Stimulated activated CD8-positive, alpha-beta memory T cell treated with anti-CD3 and anti-CD28 coated beads, Interleukin-15, amount 100 ng/mL, for 48 hours (primary cell): Measurements from ENCODE around the gene RNF152.

ENCODE experiments used
- DNase-seq, 2 donors: peaks; one replicate each; pipeline ENCODE4 v3.0.0-alpha.2; 2020; ENCODE audit warnings: low read depth in 2 of 2

The RNF152 gene, protein sequence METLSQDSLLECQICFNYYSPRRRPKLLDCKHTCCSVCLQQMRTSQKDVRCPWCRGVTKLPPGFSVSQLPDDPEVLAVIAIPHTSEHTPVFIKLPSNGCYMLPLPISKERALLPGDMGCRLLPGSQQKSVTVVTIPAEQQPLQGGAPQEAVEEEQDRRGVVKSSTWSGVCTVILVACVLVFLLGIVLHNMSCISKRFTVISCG

DNA sequence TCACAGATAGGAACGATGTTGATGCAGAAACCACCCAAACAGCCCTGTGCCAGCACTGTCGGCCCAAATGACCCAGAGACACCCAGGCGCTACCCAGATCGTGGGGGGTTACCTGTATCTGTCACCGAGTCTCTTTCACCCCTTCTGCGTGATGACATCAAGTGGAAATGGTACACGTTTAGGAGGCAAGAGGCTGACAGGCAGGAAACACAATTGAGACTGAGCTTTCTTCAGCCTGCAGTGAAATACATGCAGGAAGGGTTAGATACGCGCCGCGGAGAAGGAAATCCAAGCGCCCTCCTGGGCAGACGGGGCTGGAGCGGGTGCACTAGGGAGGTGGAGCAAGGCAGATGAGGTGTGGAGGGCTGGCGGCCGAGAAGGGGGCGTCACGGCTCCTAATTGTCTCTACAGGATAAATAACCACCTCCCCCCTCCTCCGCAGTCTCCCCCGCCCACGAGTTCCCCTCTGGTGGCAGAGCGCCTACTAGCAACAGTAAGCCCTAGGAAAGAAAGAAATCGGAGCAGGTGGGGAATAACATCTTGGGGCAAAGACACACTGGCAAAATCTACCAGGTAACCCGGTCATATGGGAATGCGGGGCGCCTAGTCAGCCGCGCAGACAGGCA lies at the start of gene RNF152:
Gene RNF152 (minus strand): TSS at position 325 of the 626 bp plus-strand sequence. CDS start 76,544 bp downstream, outside the sequence.
- peak in 1 of 2 donors; percentile 4 for DNase-seq

DNA sequence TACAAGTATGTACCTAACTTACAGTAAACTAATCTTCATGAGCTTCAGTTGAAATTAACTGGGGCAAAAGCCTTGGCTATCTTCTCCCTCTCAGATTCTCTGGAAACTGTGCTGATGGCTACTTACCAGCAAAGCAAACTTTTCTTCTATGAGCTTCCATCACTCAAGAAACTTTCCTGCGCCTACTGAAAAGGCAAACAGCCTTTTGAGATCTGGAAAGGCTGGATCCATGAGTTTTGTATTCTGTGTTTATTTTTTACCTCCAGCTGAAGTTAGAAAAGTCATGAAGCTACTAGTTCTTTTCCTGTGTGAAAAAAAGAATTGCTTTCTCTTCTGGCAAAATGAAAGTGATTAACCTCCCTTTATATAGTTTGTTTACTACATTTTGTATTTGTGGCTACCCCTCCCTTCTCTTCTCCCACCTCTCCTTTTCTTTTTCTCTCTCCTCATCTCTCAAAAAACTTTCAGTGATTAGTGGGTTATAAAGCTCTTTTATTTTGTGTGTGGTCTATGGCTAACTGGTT lies 49.2 kb upstream of the RNF152 start:
- no peak for DNase-seq

- DNase-seq: no peak
These were observed 46.4 kb upstream of the RNF152 start for GRCh38 chr18:61939046-61939674.

DNA sequence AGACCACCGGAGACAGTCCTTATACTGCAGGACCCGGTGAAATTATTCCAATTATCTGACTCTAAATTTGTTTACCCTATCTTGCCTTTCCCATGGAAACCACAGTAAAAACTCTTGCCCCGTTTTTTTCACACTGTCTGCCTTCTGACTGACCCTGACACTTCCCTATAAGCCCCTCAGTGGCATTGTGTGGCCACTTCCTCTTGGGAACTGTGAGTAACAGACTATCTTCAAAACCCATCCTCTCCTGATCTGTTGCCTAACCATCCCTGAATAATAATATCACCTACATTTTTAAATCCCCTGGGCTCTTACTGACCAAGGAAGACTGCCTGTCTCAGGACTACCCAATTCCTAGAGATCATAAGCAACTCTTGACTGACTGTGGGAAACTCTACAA lies 42.6 kb upstream of the RNF152 start:
- no peak for DNase-seq

- DNase-seq: no peak
These were observed 39.0 kb upstream of the RNF152 start for GRCh38 chr18:61931654-61932379.

DNA sequence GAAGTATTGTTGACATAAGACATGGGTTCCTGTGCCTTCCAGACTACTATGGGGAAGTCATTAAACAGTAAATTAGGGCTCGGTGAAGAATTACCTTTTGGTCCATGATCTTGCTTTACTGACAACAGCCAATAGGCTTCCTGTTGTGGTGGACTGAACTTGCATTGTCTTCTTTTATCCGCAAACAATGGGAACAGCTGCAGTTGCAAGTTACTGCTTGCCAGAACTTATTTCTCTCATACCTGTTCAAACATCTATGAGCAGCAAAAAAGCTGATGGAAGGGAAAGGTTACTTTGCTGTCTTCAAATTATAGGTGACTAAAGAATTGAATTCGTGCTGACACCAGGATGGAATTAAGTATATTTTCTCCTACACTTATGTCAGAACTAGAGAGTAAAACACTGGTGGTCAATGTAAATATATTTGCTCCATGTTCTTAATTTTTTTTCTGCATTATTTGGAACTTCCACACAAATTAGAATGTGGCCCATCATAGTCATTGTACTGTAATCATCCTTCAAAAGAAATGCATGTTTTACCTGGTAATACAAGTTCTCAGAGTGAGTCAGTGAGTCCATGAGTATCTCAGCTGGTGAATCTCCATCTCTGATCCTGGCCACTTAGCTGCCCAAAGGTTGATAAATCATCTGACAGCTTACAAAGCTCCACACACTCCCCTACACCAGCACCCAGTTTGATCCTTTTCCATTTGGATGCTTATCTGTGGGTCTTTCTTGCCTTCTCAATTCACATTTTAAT lies 37.3 kb upstream of the RNF152 start:
- no peak for DNase-seq

DNA sequence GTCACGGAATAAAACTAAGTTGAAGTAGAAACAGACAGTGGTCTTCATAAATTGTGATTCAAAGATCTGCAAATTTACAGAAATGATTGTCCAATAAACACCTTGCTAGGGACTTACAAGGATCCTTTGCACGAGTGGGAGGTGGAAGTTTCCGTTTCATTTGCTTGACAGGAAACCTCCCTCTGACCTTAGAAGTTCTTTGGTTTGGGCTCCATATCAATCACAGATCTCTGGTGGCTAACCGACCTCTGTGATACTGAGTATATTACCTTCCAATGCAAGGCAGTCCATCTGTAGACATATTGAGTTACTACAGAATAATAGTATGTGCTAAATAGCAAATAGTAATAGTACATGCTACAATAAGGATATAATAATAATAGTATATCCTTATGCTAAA lies 33.7 kb upstream of the RNF152 start:
- peak; percentile 14 to 42 for DNase-seq

DNA sequence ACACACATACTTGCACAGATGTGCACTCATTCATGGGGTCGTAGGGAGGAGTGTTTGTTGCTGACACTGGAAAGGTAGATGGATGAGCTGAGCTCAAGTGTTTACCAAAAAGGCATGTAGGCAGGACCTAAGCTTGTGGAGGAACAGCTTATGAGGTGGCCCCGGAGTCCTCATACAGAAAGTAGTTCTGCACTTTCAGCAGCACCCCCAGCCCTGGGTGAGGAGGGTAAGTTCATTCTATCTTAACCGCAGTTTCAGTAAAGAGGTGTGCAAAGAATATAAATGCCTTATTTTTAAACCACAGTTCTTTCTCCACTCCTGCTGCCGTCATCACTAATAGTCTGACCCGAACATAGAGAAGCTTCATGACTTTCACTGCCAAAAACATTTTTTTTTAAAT lies 31.7 kb upstream of the RNF152 start:
- peak in 1 of 2 donors; percentile 10 for DNase-seq

- DNase-seq: no peak
These were observed 29.6 kb upstream of the RNF152 start for GRCh38 chr18:61922435-61922834.

- DNase-seq: no peak
These were observed 28.9 kb upstream of the RNF152 start for GRCh38 chr18:61921621-61922235.

DNA sequence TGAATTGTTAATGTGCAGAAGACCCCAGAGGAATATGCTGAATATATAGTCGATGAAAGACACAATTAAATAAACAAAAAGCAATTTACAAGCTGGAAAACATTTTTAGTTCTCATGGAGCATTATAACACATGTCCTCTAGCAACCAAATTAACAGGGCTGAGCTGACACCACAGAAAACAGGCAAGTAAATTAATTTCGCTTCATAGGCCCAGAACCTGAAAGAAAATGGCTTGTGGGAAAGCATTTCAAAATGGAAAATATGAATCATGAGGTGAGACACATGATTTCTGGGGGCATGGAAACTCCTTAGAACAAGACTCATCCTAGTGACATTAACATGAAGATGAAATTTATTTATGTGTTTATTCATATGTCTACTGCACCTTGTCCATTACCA lies 25.0 kb upstream of the RNF152 start:
- DNase-seq: no peak

DNA sequence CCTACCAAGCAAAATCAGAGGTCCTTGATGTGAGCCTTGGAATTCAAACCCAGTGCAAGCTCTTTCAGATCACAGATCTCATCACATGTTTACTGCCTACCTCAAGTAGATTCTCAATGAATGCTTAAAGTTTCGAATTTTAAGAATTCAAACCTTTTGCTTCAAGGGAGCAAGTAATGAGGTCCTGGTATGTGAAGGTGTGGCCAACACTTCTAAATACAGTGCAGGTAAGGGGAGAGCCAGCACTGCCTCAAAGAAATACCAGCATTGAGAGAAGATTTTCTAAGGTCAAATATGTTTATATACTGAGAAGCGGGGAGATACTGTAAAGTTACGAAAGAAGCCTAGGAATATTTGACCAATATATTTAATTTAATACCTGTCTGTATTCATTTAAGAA lies 19.7 kb upstream of the RNF152 start:
- DNase-seq: no peak

DNA sequence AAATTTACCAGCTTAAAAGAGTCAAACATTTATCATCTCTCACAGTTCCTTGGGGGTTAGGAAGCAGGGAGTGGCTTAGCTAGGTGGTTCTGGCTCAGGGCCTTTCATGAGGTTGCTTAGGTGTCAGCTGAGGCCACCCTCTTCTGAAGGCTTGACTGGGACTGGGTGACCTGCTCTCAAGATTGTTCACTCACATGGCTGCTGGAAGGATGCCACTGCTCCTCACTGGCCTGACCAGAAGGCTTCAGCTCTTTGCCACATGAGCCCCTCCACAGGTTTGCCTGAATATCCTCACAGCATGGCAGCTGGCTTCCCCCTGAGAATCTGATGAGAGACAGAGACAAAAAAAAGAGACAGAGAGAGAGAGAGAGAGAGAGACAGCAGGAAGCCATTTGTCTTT lies 17.3 kb upstream of the RNF152 start:
- DNase-seq: no peak

- no peak for DNase-seq
These were observed 15.9 kb upstream of the RNF152 start for GRCh38 chr18:61908661-61909060.

- peak in 1 of 2 donors; percentile 16 for DNase-seq
These were observed 8.6 kb upstream of the RNF152 start for GRCh38 chr18:61901323-61901986.

DNA sequence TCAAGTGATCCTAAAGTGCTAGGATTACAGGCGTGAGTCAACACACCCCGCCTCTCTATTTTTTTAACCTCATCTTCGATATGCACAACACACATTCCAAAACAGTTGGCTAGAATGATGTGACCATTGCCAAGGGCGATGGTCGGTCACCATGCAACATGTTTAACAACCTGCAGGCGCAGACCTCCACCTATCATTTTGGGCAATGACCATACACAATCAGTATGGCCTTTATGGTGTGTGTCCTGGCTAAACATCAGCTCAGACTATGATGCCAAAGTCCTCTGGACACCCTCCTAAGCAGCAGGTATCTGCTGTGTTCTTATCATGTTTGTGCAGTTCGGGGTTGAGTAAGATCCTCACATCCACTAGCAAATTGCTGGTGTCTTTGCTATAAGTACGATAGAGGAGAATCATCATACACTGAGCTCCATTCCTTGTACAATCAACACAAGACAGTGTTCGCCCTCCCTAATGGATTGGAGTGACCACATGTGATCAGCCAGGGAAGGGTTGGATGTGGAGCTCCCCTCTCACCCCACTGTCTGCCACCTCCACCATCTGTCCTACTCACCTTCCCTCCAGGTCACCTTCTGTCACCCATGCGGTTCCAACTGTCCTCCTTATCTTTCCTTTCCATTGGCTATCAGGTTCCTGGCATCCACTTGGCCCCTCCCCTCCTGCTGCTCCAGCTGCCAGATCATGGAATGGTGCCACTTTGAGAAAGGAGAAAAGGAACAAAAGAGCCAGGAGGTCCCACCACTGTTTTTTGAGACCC lies 7.9 kb upstream of the RNF152 start:
- DNase-seq: no peak

- DNase-seq: no peak
These were observed 5.9 kb upstream of the RNF152 start for GRCh38 chr18:61898640-61899101.

GRCh38 chr18:61896757-61897156 lies 4.0 kb upstream of the RNF152 start:
- no peak for DNase-seq

GRCh38 chr18:61896118-61896517 lies 3.3 kb upstream of the RNF152 start:
- DNase-seq: no peak
